HepG2 (cell line): ENCODE data around the gene CEBPZOS. TPM values are rescaled to one million over a fixed set of nuclear protein-coding genes. Genes with fewer than 3 reads are reported as not detected.
A peak's percentile ranks its signal among the peaks of the same experiment; 100 is the strongest.
"Not testable (repeated sequence)": the region's sequence is repeated elsewhere in the genome, so short reads cannot be mapped to it uniquely, and the experiment has no call there.

Source experiments
- ATAC-seq: fragments of 200-7000 bp; cut with Tn5 transposase; 3 replicates; pipeline ENCODE4 v1.9.1; 2020; ENCODE audit warnings: mild to moderate bottlenecking, moderate library complexity
- BruUV-seq: library from RNA; stranded (reverse); fragments of 400-500 nt; replicated peaks from 2 replicates; lab custom pipeline; 2021; lab: Mats Ljungman, UMichigan
- CTCF ChIA-PET: fragments of 300-600 bp; formaldehyde crosslinking; extraction: SDS; loops from one replicate; lab custom pipeline; 2021; ENCODE audit warnings: low total read pairs, inconsistent platforms, low intra/inter-chr PET ratio; lab: Yijun Ruan, JAX
- POLR2A ChIA-PET: fragments of 350-600 bp; sonication (Branson Sonifier 250); formaldehyde crosslinking; loops from one replicate; lab custom pipeline; 2020; ENCODE audit warnings: antibody characterized with exemption, inconsistent platforms; lab: Yijun Ruan, JAX
- DNase-seq: peaks from one replicate; pipeline ENCODE4 v3.0.0-alpha.2; 2015; ENCODE audit warnings: low spot score
- FAIRE-seq: peaks from 3 replicates; lab custom pipeline; 2011; peaks lifted over from hg19 to GRCh38; lab: Jason Lieb, UNC
- H2AFZ ChIP-seq: one replicate; pipeline ENCODE4 v1.6.1; 2011; ENCODE audit warnings: low read length, inconsistent platforms
- H3K27ac ChIP-seq: fragments of 300-600 bp; 3 replicates; pipeline ENCODE4 v1.8.0; 2011; ENCODE audit warnings: mixed run types, mild to moderate bottlenecking, mixed read lengths, low read length, inconsistent platforms; ENCODE audit not compliant: insufficient read depth; ENCODE audit errors: extremely low read length
- H3K27me3 ChIP-seq, 2 experiments: fragments of 200-600 bp in 1 of 2; 2 replicates in 1 of 2; 3 replicates in 1 of 2; pipeline versions ENCODE4 v1.6.0 to v1.8.0; 2011; ENCODE audit warnings: low read length in 2 of 2, mild to moderate bottlenecking in 2 of 2, moderate library complexity in 2 of 2, inconsistent platforms in 1 of 2; ENCODE audit not compliant: insufficient read depth in 2 of 2, control insufficient read depth in 1 of 2
- H3K36me3 ChIP-seq, 2 experiments: fragments of 200-600 bp in 1 of 2; replicated peaks in 1 of 2; 2 replicates in 1 of 2; 3 replicates in 1 of 2; pipeline versions ENCODE4 v1.5.1 to v1.8.0; 2011; ENCODE audit warnings: low read length in 2 of 2, inconsistent platforms in 1 of 2; ENCODE audit not compliant: insufficient read depth in 2 of 2, control insufficient read depth in 1 of 2
- H3K4me1 ChIP-seq: 2 replicates; pipeline ENCODE4 v1.5.1; 2012; ENCODE audit warnings: low read length, inconsistent platforms; ENCODE audit not compliant: insufficient read depth
- H3K4me2 ChIP-seq: 2 replicates; pipeline ENCODE4 v1.6.0; 2011; ENCODE audit warnings: low read depth, low read length, inconsistent platforms
- H3K4me3 ChIP-seq, 3 experiments: fragments of 200-600 bp in 1 of 3; sonication (generic), shearing (Covaris generic) in 1 of 3; replicated peaks in 1 of 3; 2 replicates each; pipeline ENCODE4 v1.5.1; 2011 to 2016; ENCODE audit warnings: low read length in 3 of 3, inconsistent platforms in 2 of 3, low read depth in 2 of 3, mild to moderate bottlenecking in 2 of 3, control low read depth in 1 of 3, mixed read lengths in 1 of 3; ENCODE audit not compliant: insufficient read depth in 1 of 3
- H3K79me2 ChIP-seq: one replicate; pipeline ENCODE4 v1.6.1; 2011; ENCODE audit warnings: low read length, inconsistent platforms; ENCODE audit not compliant: insufficient read depth
- H3K9ac ChIP-seq: 2 replicates; pipeline ENCODE4 v1.6.0; 2011; ENCODE audit warnings: mild to moderate bottlenecking, low read depth, low read length, inconsistent platforms; ENCODE audit not compliant: insufficient read depth
- H3K9me3 ChIP-seq: 2 replicates; pipeline ENCODE4 v1.5.1; 2012; ENCODE audit warnings: mild to moderate bottlenecking, low read length
- H4K20me1 ChIP-seq: 2 replicates; pipeline ENCODE4 v1.6.0; 2011; ENCODE audit warnings: inconsistent platforms, mild to moderate bottlenecking, low read length, moderate library complexity; ENCODE audit not compliant: insufficient read depth
- FOXK1 ChIP-seq: sonication (generic); formaldehyde crosslinking; IDR thresholded peaks from 2 replicates; pipeline ENCODE4 v1.4.0; 2020; ENCODE audit warnings: low read depth, missing genetic modification reagents, borderline replicate concordance
- JARID2 ChIP-seq: sonication (generic); formaldehyde crosslinking; IDR thresholded peaks from 2 replicates; pipeline ENCODE4 v1.8.1; 2023; ENCODE audit warnings: missing genetic modification reagents, inconsistent platforms; ENCODE audit not compliant: insufficient replicate concordance
- PAWR ChIP-seq: sonication (generic); formaldehyde crosslinking; IDR thresholded peaks from 2 replicates; pipeline ENCODE4 v1.4.0; 2020; ENCODE audit warnings: missing genetic modification reagents, mild to moderate bottlenecking, borderline replicate concordance
- SETDB1 ChIP-seq: sonication (generic); formaldehyde crosslinking; IDR thresholded peaks from 2 replicates; pipeline ENCODE4 v1.5.1; 2020; ENCODE audit warnings: missing genetic modification reagents, mild to moderate bottlenecking, borderline replicate concordance
- SMARCC2 ChIP-seq: fragments of 450-650 bp; IDR thresholded peaks from 2 replicates; pipeline ENCODE4 v1.6.1; 2017; ENCODE audit warnings: antibody characterized with exemption, mild to moderate bottlenecking
- THRA ChIP-seq: sonication (generic); formaldehyde crosslinking; IDR thresholded peaks from 2 replicates; pipeline ENCODE4 v1.4.0; 2020; ENCODE audit warnings: missing genetic modification reagents, borderline replicate concordance
- ZFX ChIP-seq: sonication (generic); formaldehyde crosslinking; IDR thresholded peaks from 2 replicates; pipeline ENCODE4 v1.4.0; 2020; ENCODE audit warnings: mild to moderate bottlenecking, low read depth, missing genetic modification reagents, moderate library complexity
- ZNF607 ChIP-seq: sonication (generic); formaldehyde crosslinking; IDR thresholded peaks from 2 replicates; pipeline ENCODE4 v1.5.1; 2020; ENCODE audit warnings: missing genetic modification reagents, mild to moderate bottlenecking, borderline replicate concordance
- ZNF790 ChIP-seq: sonication (generic); formaldehyde crosslinking; IDR thresholded peaks from 2 replicates; pipeline ENCODE4 v1.8.0; 2022; ENCODE audit warnings: missing genetic modification reagents, mild to moderate bottlenecking, borderline replicate concordance
- WGBS: methylation state at CpG from one replicate; pipeline ENCODE4 v1.1.6; 2017; ENCODE audit warnings: low lambda C conversion rate; 5-methylcytosine and 5-hydroxymethylcytosine counted together
- in situ Hi-C: cut with HindIII; loops from 2 replicates; pipeline ENCODE4 v1.10.0; 2017; ENCODE audit warnings: low pct_unique_long_range_greater_than_20kb; ENCODE audit not compliant: extremely low pct_ligation_motif_present
- intact Hi-C: fragments of 100-400 bp; cut with micrococcal nuclease; formaldehyde crosslinking; loops from one replicate; pipeline ENCODE4 v1.10.0; 2022; ENCODE audit not compliant: unreplicated experiment
- polyA plus RNA-seq, 8 experiments: library from polyadenylated mRNA; depleted of rRNA in 3 of 8; stranded (reverse) in 7 of 8; unstranded in 1 of 8; fragments of >200 nt; fragmentation: Illumina TruSeq in 4 of 8; extraction: Trizol in 4 of 8; gene quantifications; 2 replicates each; pipeline versions ENCODE4 v1.2.1 to v1.2.3, GENCODE V29; 2011 to 2016; ENCODE audit warnings: low read depth in 4 of 8, missing spikeins in 1 of 8, mixed read lengths in 1 of 8; ENCODE audit not compliant: insufficient read depth in 1 of 8
- total RNA-seq, 5 experiments: library from RNA; depleted of rRNA; stranded (reverse); fragments of >200 nt; fragmentation: Illumina TruSeq; extraction: Trizol; gene quantifications; 2 replicates each; pipeline ENCODE4 v1.2.3, GENCODE V29; 2016; ENCODE audit warnings: low read depth in 1 of 5
- TF ChIP-seq, protein P1 (sequence below): sonication (generic); formaldehyde crosslinking; IDR thresholded peaks from 2 replicates; pipeline ENCODE4 v1.4.0; 2020; ENCODE audit warnings: mild to moderate bottlenecking, missing genetic modification reagents, borderline replicate concordance

Gene CEBPZOS
- total and polyA plus RNA-seq, 2 of the 13 experiments (the other 11 are each of a cell fraction or from before 2014, with no cell fraction given): 18.6 to 44.7 TPM

GRCh38 chr2:37192551-37192950 is 3.7 kb upstream of the CEBPZOS start:
- TF ChIP-seq SETDB1 (no peak), ZFX (CRISPR knock-in tag) (no peak), THRA (no peak)
- H3K27ac ChIP-seq: no peak overlapping the region
- DNase-seq (no peak), FAIRE-seq (no peak), ATAC-seq (no peak)
- H2AFZ ChIP-seq: no peak overlapping the region
- in situ Hi-C loops (no loop called here), intact Hi-C loops (no loop called here)
- H3K27me3 ChIP-seq: peaks cover 2 to 11% of the 10 kb centered on the region in 2 experiments; a peak in 2 of 5 replicates
- H3K9me3 ChIP-seq: no peaks in the 10 kb centered on the region
- H3K9ac ChIP-seq: no peak overlapping the region
- no peak overlapping the region for H3K4me3 ChIP-seq
- 41% methylated on average over 1 of the region's 1 CpG for WGBS
- POLR2A ChIA-PET: no interaction called here
- no peaks in the 10 kb centered on the region for H3K36me3 ChIP-seq
- CTCF ChIA-PET: no interaction called here
- peaks cover 34% of the 10 kb centered on the region for H3K4me1 ChIP-seq
- no peak overlapping the region for H3K4me2 ChIP-seq
- H3K79me2 ChIP-seq: peaks cover 10% of the 10 kb centered on the region
- no peaks in the 10 kb centered on the region for H4K20me1 ChIP-seq
- BruUV-seq: no TSS peak

DNA sequence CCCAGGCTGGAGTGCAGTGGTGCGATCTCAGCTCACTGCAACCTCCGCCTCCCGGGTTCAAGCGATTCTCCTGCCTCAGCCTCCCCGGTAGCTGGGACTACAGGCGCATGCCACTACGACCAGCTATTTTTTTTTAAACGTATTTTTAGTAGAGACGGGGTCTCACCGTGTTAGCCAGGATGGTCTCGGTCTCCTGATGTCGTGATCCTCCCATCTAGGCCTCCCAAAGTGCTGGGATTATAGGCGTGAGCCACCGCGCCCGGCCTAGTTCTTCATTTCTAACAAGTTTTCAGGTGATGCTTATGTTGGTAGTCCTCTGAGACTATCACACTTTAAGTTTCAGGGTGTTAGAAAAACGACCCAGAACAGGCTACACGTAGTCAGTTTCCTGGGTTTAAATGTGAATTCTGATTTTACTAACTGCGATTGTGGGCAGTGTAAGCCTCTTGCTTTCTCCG is 405 bp upstream of the CEBPZOS start:
- ATAC-seq, CTCF ChIA-PET, FAIRE-seq, H3K27me3 ChIP-seq, in situ Hi-C loops, H3K9me3 ChIP-seq, H4K20me1 ChIP-seq, DNase-seq, BruUV-seq: not testable (repeated sequence)
- H3K79me2 ChIP-seq: peaks cover 37% of the 10 kb centered on the region
- peaks cover 34% of the 10 kb centered on the region for H3K4me1 ChIP-seq
- H3K4me3 ChIP-seq: peak overlapping the region; percentile 78 to 91 (median 90)
- POLR2A ChIA-PET: interaction anchor here (1.0 to 2.5 kb wide), 4 partner anchors 25 to 69 kb away, joined by 3 to 14 read pairs (median 5); partner anchors contain the start of genes CEBPZ, EIF2AK2 and NDUFAF7
- H3K36me3 ChIP-seq: peaks cover 3 to 12% of the 10 kb centered on the region in 2 experiments; a peak in 4 of 5 replicates
- intact Hi-C loops: loop anchor here (2.0 kb wide), 3 partner anchors 27 to 39 kb away; partner anchors contain the start of genes CEBPZ, EIF2AK2 and NDUFAF7
- H3K9ac ChIP-seq: peak overlapping the region; percentile 90
- WGBS: 69% methylated on average over 20 of the region's 20 CpGs
- peak overlapping the region; percentile 70 for H3K27ac ChIP-seq
- H2AFZ ChIP-seq: peak overlapping the region; percentile 97
- H3K4me2 ChIP-seq: peak overlapping the region; percentile 92
- TF ChIP-seq SMARCC2 (0 out of 2 replicates have a peak, but pooled peaks have one; percentile 15), ZNF790 (0 out of 2 replicates have a peak, but pooled peaks have one; percentile 9), PAWR (CRISPR knock-in tag) (0 out of 2 replicates have a peak, but pooled peaks have one; percentile 36), JARID2 (CRISPR knock-in tag) (peak; percentile 21), ZNF607 (0 out of 2 replicates have a peak, but pooled peaks have one; percentile 9), FOXK1 (CRISPR knock-in tag) (0 out of 2 replicates have a peak, but pooled peaks have one; percentile 8)
- TF ChIP-seq, protein P1, sequence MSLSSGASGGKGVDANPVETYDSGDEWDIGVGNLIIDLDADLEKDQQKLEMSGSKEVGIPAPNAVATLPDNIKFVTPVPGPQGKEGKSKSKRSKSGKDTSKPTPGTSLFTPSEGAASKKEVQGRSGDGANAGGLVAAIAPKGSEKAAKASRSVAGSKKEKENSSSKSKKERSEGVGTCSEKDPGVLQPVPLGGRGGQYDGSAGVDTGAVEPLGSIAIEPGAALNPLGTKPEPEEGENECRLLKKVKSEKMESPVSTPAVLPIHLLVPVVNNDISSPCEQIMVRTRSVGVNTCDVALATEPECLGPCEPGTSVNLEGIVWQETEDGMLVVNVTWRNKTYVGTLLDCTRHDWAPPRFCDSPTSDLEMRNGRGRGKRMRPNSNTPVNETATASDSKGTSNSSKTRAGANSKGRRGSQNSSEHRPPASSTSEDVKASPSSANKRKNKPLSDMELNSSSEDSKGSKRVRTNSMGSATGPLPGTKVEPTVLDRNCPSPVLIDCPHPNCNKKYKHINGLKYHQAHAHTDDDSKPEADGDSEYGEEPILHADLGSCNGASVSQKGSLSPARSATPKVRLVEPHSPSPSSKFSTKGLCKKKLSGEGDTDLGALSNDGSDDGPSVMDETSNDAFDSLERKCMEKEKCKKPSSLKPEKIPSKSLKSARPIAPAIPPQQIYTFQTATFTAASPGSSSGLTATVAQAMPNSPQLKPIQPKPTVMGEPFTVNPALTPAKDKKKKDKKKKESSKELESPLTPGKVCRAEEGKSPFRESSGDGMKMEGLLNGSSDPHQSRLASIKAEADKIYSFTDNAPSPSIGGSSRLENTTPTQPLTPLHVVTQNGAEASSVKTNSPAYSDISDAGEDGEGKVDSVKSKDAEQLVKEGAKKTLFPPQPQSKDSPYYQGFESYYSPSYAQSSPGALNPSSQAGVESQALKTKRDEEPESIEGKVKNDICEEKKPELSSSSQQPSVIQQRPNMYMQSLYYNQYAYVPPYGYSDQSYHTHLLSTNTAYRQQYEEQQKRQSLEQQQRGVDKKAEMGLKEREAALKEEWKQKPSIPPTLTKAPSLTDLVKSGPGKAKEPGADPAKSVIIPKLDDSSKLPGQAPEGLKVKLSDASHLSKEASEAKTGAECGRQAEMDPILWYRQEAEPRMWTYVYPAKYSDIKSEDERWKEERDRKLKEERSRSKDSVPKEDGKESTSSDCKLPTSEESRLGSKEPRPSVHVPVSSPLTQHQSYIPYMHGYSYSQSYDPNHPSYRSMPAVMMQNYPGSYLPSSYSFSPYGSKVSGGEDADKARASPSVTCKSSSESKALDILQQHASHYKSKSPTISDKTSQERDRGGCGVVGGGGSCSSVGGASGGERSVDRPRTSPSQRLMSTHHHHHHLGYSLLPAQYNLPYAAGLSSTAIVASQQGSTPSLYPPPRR (CRISPR knock-in tag): peak; percentile 9; the same call in 1 of the 2 replicates
